ENCODE data around the gene DISP2. TPM values are rescaled to one million over a fixed set of nuclear protein-coding genes. Genes with fewer than 3 reads are reported as not detected.

The DISP2 gene, protein sequence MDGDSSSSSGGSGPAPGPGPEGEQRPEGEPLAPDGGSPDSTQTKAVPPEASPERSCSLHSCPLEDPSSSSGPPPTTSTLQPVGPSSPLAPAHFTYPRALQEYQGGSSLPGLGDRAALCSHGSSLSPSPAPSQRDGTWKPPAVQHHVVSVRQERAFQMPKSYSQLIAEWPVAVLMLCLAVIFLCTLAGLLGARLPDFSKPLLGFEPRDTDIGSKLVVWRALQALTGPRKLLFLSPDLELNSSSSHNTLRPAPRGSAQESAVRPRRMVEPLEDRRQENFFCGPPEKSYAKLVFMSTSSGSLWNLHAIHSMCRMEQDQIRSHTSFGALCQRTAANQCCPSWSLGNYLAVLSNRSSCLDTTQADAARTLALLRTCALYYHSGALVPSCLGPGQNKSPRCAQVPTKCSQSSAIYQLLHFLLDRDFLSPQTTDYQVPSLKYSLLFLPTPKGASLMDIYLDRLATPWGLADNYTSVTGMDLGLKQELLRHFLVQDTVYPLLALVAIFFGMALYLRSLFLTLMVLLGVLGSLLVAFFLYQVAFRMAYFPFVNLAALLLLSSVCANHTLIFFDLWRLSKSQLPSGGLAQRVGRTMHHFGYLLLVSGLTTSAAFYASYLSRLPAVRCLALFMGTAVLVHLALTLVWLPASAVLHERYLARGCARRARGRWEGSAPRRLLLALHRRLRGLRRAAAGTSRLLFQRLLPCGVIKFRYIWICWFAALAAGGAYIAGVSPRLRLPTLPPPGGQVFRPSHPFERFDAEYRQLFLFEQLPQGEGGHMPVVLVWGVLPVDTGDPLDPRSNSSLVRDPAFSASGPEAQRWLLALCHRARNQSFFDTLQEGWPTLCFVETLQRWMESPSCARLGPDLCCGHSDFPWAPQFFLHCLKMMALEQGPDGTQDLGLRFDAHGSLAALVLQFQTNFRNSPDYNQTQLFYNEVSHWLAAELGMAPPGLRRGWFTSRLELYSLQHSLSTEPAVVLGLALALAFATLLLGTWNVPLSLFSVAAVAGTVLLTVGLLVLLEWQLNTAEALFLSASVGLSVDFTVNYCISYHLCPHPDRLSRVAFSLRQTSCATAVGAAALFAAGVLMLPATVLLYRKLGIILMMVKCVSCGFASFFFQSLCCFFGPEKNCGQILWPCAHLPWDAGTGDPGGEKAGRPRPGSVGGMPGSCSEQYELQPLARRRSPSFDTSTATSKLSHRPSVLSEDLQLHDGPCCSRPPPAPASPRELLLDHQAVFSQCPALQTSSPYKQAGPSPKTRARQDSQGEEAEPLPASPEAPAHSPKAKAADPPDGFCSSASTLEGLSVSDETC (N-terminal part only)
- under 1 TPM; 0.42 to 0.92 (median 0.50) TPM for polyA plus RNA-seq (ENCODE audit: insufficient read length in 3 of 3)
- long read RNA-seq, donor 1, result 0 reads
- long read RNA-seq, donor 2, result 0 reads
- long read RNA-seq, donor 3, result 0 reads
- long read RNA-seq, donor 4, result 0 reads
- long read RNA-seq, donor 5, result 0 reads
- long read RNA-seq, donor 6, result 0 reads
- long read RNA-seq, donor 7, result 0 reads
- long read RNA-seq, donor 8, result 0 reads
- long read RNA-seq, donor 9, result 0 reads
- long read RNA-seq, donor 10, result 0 reads
- long read RNA-seq, donor 11, result 0 reads
- long read RNA-seq, donor 12, result 0 reads
- long read RNA-seq, donor 13, result 0 reads
- long read RNA-seq, donor 14, result 0 reads
- long read RNA-seq, donor 15, result 0 reads
- long read RNA-seq, donor 16, result 0 reads

DNA sequence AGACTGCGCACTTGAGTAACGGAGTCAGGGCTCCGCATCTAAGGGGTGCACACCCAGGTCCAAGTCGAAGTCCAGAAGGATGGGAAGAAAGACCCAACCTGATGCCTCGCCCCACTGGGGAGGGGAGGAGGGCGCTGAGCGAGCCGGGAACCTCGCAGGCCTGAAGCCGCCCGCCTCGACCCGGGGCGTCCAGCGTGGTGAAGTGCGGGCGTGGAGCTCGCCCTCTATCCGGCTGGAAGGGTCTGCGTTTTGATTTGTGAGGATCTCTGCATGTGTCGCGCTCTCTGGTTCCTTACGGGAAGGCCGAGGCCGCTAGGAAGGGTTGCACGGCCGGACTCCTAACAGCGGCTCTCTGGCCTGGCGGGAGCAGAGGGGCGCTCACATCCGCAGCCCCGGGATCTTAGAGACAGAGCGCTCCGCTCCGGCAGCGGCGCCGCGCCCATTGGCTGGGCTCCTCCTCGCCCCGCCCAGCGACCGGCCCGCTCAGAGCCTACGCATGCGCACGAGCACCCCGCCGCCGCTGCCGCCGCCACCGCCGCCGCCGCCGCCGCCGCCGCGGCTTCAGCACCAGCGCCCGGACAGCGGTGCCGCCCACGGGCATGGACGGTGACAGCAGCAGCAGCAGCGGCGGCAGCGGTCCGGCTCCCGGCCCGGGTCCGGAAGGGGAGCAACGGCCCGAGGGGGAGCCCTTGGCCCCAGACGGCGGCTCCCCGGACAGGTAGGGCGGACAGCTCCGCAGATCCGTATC is at the start of gene DISP2:
Gene DISP2, plus strand, starts transcription at position 497 of the 748 bp plus-strand sequence. Its CDS starts 103 bp downstream, at position 600.
- DNase-seq (ENCODE audit: extremely low read depth in 1 of 11, low read depth in 9 of 11, low spot score in 4 of 11), result peak in 6 of 11 donors; percentile 64 to 75 (median 70)

DNA sequence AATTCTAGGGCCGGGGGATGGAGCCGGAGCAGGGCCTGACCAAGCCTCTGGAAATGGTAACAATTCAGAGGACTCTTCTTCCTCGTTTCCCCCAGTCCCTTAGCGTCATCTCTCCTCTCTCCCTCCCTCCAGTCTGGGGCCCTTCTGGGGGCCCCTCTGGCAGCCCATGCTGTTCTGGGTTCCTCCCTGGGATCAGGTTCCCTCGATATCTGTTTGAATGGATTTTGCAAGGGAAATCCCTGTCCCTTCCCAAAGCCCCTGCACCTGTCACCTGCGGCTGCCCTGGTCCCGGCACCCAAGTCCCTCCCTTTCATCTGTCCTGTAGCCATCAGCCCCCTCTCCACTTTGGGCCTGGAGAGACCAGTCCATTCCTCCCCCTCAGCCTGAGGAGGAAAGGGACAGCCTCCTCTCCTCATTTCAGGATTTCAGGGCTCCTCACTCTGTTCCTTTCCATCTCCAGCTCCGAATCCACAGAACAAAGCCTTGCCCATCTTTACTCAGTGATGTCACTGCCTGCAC is 48.6 kb upstream of the DISP2 start:
- DNase-seq (ENCODE audit: extremely low read depth in 1 of 11, low read depth in 9 of 11, low spot score in 4 of 11), result no peak

- no peak for DNase-seq (ENCODE audit: extremely low read depth in 1 of 11, low read depth in 9 of 11, low spot score in 4 of 11)
Observed at GRCh38 chr15:40310001-40310959, 47.7 kb upstream of the DISP2 start.

DNA sequence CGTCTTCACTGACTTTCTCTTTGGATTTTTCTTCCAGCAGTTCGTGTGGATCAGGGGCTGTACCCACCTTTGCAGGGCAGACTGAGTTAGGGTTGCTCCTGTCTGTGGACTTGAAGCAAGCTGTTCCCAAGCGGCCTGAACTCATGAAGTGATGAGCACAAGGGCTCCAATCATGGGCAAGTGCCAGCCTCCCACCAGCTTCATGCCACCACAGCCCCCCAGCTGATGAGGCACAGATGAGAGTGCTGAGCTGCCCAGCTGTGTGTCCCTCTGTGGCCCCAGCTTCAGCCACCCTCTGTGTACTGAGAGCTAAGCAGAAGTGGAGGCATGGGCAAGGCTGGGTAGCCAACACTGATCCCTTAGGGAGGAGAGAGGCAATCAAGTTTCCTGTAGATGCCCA is 47.0 kb upstream of the DISP2 start:
- no peak for DNase-seq (ENCODE audit: extremely low read depth in 1 of 11, low read depth in 9 of 11, low spot score in 4 of 11)

DNA sequence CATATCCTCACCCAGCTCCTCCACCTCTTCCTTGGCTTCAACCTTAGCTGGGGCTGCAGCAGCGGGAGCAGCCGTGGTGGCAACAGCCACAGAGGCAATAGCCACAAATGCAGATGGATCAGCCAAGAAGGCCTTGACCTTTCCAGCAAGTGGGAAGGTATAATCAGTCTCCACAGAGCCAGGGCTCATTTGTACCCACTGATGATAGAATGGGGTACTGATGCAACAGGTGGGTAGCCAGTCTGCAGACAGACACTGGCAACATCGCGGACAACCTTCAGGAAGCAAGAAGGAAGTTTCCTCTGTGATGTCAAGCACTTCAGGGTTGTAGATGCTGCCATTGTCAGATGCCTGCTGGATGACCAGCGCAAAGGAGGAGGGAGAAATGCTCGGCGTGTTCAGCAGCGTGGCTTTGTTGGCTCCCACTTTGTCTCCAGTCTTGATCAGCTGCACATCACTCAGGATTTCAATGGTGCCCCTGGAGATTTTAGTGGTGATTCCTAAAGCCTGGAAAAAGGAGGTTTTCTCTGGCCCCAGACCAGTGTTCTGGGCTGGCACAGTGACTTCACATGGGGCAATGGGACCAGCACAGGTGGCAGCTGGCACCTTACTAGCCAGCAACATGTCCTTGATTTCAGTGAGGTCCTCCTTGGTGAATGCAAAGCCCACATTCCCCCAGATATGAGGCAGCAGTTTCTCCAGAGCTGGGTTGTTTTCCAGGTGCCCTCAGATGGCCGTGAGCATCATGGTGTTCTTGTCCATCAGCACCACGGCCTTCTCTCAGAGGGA is 45.5 kb upstream of the DISP2 start:
- no peak for DNase-seq (ENCODE audit: extremely low read depth in 1 of 11, low read depth in 9 of 11, low spot score in 4 of 11)

DNA sequence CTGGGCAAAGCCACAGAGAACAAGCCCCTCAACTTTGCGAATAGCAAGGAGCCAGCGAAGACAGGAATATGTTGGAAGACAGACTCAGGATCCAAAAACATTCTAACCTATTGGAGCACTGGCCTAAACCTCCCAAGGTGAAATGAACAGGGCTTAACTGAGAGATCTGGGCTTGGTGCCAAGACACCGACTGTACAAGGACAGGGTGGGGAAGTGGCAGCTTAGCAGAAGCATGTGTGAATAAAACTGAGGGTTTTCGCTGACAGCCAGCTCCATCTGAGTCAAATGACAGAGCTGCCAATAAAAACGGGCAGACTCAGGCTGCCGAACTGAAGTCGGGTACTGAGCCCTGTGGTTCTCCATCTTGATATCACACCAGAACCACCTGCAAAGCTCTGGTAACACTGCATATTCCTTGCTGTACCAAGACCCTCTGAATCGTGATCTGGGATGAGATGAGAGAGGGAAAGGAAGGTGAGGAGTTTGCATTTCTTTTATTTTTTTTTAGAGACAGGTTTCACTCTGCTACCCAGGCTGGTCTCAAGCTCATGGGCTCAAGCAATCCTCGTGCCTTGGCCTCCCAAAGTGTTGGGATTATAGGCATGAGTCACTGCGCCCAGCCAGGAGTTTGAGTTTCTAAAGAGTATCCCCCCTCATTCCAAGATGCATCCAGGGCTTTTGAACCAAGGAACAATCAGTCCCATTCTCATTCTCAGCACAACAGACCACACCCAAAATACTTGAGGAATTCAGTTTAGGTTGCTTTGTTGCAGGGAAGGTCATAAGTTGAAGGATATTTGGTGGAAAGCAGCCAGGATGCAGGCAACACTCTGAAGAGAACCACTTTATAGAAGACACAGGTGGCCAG is 44.3 kb upstream of the DISP2 start:
- DNase-seq (ENCODE audit: extremely low read depth in 1 of 11, low read depth in 9 of 11, low spot score in 4 of 11), result no peak

DNA sequence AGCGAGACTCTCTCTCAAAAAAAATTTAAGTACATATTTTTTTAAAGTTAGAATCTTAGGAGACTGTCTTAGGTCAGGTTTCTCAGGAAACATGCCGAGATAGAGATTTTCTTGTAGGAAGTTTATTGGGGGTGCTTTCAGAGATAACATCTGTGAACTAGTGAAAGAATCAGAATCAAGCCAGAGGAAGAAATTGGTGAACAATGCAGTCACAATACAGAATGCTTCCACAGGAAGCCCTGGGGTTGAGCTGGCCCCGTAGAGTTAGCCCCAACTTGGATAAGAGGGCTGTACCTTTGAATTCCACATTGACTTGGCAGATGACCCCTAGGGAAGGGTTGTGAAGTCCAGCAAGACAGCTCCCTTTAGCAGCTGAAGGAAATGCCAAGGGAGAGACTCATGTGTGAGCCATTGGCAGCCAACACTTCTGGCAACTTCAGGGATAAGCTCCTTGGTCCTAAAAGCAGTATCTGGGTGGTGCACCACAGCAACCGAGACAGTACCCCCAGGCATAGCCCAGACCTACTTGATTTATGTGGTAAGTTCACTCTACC is 43.2 kb upstream of the DISP2 start:
- DNase-seq (ENCODE audit: extremely low read depth in 1 of 11, low read depth in 9 of 11, low spot score in 4 of 11), result no peak

DNA sequence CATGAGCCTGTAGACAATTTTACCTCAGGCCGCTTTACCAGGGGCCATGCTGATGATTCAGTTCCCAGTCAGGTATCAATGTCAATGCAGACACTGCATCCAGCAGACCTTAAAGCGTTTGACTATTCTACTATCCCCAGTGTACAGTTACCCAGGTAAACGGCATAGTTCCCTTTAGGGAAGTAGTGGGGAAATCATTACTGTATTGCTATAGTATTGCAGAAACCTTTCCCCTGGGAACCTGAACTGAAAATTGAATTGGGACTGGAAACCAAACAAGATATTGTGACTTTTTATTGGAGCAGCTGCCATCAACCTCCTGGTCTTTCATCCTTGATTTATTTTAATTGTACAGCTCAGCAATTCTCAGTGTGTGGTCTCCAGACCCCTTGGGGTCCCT is 41.1 kb upstream of the DISP2 start:
- no peak for DNase-seq (ENCODE audit: extremely low read depth in 1 of 11, low read depth in 9 of 11, low spot score in 4 of 11)

GRCh38 chr15:40317580-40317979 is 40.4 kb upstream of the DISP2 start:
- no peak for DNase-seq (ENCODE audit: extremely low read depth in 1 of 11, low read depth in 9 of 11, low spot score in 4 of 11)

DNA sequence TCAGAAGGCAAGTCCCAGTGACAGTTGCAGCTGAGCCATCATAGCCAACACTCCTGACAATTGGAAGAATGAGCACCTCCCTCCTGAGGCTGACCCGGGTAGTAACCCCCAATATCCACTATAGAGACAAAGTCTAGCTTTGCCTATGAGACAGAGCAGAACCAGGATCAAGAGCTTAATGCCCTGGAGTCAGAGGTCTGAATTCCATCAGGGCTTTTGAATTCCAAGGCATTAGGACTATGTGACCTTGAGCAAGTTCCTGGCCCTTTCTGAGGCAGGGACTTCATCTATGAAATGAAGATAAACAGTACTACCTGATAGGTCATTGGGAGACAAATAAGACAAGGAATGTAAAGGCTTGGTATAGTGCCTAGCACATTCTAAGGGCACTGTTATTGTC is 37.6 kb upstream of the DISP2 start:
- DNase-seq (ENCODE audit: extremely low read depth in 1 of 11, low read depth in 9 of 11, low spot score in 4 of 11), result no peak

DNA sequence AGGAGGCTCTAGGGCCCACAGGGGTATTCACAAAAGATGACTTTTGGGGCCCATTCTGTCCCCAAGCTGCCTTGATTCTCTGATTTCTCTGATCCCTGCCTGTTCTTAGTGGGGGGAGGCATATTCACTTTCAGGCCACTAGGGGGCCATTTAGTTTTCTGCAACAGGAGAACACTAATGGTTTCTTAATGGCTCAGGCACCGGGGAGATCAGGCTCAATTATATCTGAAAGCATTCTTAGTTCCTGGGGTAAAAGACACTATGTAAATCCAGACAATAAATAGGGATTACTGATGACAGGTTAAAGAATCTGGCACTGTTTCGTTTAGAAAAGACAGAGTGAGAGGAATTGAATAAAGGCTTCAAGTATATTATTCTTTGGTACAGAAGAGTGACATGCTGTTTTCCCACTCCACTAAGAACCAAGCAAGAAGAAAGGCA is 37.1 kb upstream of the DISP2 start:
- no peak for DNase-seq (ENCODE audit: extremely low read depth in 1 of 11, low read depth in 9 of 11, low spot score in 4 of 11)

GRCh38 chr15:40322531-40323238 is 35.3 kb upstream of the DISP2 start:
- DNase-seq (ENCODE audit: extremely low read depth in 1 of 11, low read depth in 9 of 11, low spot score in 4 of 11), result no peak

DNA sequence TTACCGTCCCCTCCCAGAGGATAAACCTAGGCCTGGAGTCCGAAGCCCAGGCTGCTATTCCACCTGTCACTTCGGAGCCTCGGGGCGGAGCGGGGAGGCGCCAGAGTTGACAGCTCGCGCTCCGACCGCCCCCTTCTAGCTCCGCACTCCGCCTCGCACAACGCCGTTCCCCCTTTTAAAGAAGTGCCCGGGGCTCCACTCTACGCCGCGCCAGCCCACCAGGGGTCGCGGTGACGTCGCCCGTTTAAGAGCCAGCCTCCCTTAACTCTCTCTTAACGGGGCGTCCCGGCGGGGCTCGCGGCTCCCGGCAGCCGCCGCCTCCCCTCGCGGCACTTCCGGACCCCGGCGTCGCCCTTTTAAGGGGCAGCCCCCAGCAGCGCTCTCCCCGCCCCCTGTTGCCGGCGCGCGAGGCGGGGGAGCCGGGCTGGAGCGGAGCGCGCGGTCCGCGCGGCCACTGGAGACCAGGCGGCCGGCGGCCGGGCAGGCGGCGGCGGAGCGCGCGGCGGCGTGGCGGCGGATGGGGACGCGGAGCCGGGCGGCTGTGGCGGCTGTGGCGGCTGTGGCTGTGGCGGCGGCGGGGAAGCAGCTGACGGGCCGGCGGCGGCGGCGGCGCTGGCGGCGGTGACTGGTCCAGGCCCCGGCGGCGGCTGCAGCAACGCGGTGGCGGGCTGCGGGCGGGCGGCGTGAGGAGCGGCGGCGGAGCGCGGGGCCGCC is 34.6 kb upstream of the DISP2 start, which contains the start of gene INAFM2:
Gene INAFM2, plus strand, starts transcription at position 454 of the 714 bp plus-strand sequence. CDS start 364 bp downstream, outside the sequence.
- DNase-seq (ENCODE audit: extremely low read depth in 1 of 11, low read depth in 9 of 11, low spot score in 4 of 11), result peak; percentile 85 to 95 (median 89)
